ENCODE data around the gene HPS5. TPM values are rescaled to one million over a fixed set of nuclear protein-coding genes. Genes with fewer than 3 reads are reported as not detected.

HPS5 gene
- total and polyA plus RNA-seq, 2 of the 13 experiments (the other 11 are each of a cell fraction or from before 2014, with no cell fraction given): 6.6 to 25.5 TPM

GRCh38 chr11:18239655-18240054 is 82.3 kb downstream of the HPS5 start (continued):
- no peak for TF ChIP-seq HINFP (CRISPR knock-in tag; IDR thresholded peaks at IDR 0.05; ENCODE audit: low read depth)
- TF ChIP-seq ZKSCAN8 (CRISPR knock-in tag; IDR thresholded peaks at IDR 0.05; ENCODE audit: borderline replicate concordance): no peak
- no peak for TF ChIP-seq ZIK1 (CRISPR knock-in tag; IDR thresholded peaks at IDR 0.05; ENCODE audit: borderline replicate concordance, low read depth)
- no peak for TF ChIP-seq HNRNPL (IDR thresholded peaks at IDR 0.05; ENCODE audit: low read depth, low read length)
- peak; percentile 44; the same call in 1 of the 2 replicates for TF ChIP-seq FOXO1 (CRISPR knock-in tag; IDR thresholded peaks at IDR 0.05)
- no peak for TF ChIP-seq ZNF121 (CRISPR knock-in tag; IDR thresholded peaks at IDR 0.05)
- no peak for TF ChIP-seq ZNF563 (CRISPR knock-in tag; IDR thresholded peaks at IDR 0.05)
- TF ChIP-seq ERF (CRISPR knock-in tag; IDR thresholded peaks at IDR 0.05): no peak
- no peak for TF ChIP-seq REST (IDR thresholded peaks at IDR 0.05; ENCODE audit: borderline replicate concordance in 1 of 2, low read depth in 1 of 2, low read length in 2 of 2)
- no peak for TF ChIP-seq SP4 (CRISPR knock-in tag; IDR thresholded peaks at IDR 0.05)
- no peak for TF ChIP-seq ZNF7 (CRISPR knock-in tag; IDR thresholded peaks at IDR 0.05)
- TF ChIP-seq ZNF749 (CRISPR knock-in tag; IDR thresholded peaks at IDR 0.05; ENCODE audit: borderline replicate concordance): no peak
- TF ChIP-seq SRY (CRISPR knock-in tag; IDR thresholded peaks at IDR 0.05): no peak
- no peak for TF ChIP-seq ZSCAN21 (CRISPR knock-in tag; IDR thresholded peaks at IDR 0.05; ENCODE audit: borderline replicate concordance)
- no peak for TF ChIP-seq ZZZ3 (CRISPR knock-in tag; IDR thresholded peaks at IDR 0.05; ENCODE audit: borderline replicate concordance)
- no peak for TF ChIP-seq PTBP1 (IDR thresholded peaks at IDR 0.05; ENCODE audit: low read depth, low read length, poor library complexity, severe bottlenecking)
- TF ChIP-seq RXRB (CRISPR knock-in tag; IDR thresholded peaks at IDR 0.05; ENCODE audit: borderline replicate concordance): peak; percentile 12; the same call in 1 of the 2 replicates
- no peak for TF ChIP-seq ZNF558 (CRISPR knock-in tag; IDR thresholded peaks at IDR 0.05; ENCODE audit: borderline replicate concordance)
- no peak for TF ChIP-seq SNAPC5 (CRISPR knock-in tag; IDR thresholded peaks at IDR 0.05; ENCODE audit: borderline replicate concordance)
- TF ChIP-seq SNAPC2 (CRISPR knock-in tag; IDR thresholded peaks at IDR 0.05): no peak
- no peak for TF ChIP-seq HOXA7 (CRISPR knock-in tag; IDR thresholded peaks at IDR 0.05)
- no peak for TF ChIP-seq UBTF (CRISPR knock-in tag; IDR thresholded peaks at IDR 0.05)
- no peak for TF ChIP-seq ZBTB7B (CRISPR knock-in tag; IDR thresholded peaks at IDR 0.05)
- no peak for TF ChIP-seq ZFP36L1 (CRISPR knock-in tag; IDR thresholded peaks at IDR 0.05)
- TF ChIP-seq MBNL3 (CRISPR knock-in tag; conservative IDR thresholded peaks at IDR 0.05): no peak
